NCI-H2196 (cell line): Measurements from ENCODE around the gene IFITM2.

Source experiments
- DNase-seq: peaks from one replicate; lab custom pipeline; 2025; ENCODE audit not compliant: unreplicated experiment; lab: John Stamatoyannopoulos, UW

The IFITM2 gene

DNA sequence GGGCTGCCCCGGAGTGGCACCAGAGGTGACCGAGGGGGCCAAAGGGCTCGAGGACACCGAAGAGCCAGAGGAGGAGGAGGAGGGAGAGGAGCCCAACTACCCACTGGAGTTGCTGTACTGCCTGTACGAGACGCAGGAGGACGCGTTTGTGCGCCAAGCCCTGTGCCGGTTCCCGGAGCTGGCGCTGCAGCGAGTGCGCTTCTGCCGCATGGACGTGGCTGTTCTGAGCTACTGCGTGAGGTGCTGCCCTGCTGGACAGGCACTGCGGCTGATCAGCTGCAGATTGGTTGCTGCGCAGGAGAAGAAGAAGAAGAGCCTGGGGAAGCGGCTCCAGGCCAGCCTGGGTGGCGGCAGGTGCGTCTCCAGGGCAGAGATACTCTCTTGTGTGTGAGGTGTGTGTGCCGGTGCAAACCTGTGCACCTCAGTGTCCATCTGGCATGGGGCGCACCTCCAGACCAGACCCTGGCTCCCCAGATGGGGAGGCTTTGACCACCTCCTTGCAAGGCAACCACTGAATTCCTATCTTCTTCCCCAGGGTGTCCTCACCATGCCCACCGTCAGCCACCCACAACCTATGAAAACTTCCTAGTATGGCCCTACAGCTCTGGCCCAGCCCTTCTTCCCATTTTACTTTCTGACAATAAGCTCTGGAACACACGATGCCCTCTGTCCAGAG is 26.0 kb upstream of the IFITM2 start:
- DNase-seq: no peak

DNA sequence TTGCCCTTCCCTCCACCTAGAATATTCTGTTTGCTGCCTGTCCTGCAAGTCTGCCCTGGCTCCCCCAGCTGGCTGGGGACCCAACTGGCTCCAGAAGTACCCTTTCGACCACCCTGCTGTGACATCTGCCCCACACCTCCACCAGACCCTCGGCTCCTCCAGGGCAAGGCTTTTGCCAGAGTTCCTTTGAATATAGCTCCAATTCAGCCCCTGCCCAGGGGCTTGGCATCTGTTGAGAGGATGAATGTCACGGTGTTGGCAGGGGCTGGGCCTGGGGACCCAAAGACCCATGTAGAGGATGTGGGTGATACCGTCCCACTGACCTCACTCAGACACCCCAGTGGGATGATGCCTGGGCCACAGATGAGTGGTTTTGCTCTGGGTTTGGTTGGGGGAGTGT is 25.4 kb upstream of the IFITM2 start:
- no peak for DNase-seq

DNA sequence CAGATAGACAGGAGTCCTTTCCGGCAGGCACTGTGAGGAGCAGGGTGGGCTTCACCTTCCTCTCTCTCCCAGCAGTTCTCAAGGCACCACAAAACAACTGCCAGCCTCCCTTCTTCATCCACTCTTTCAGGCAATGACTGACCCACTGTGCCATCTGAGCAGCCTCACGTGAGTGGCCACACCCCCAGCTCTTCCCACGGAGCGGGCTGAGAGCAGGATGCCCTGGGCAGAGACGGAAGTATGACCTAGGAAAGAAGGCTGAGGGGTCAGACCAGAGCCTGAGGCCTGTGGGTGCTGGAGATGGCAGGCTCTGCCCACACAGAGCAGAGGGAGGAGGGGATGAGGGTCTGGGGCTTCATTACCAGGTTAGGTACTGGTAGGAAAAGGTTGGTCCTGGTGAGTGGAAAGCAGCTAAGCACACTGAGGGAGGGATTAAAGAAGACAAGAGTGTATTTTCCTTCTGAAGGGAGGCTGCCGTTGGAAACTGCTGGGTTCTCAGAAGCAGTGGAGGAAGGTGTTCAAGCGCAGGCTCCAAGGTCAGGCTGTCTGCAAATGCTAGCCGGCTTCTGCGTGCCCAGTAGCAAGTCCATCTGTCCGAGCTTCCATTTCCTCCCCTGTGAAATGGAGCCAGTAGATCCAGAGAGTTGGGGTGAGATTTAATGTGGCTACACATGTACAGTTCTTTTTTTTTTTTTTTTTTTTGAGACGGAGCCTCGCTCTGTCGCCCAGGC is 24.8 kb upstream of the IFITM2 start:
- DNase-seq: no peak

DNA sequence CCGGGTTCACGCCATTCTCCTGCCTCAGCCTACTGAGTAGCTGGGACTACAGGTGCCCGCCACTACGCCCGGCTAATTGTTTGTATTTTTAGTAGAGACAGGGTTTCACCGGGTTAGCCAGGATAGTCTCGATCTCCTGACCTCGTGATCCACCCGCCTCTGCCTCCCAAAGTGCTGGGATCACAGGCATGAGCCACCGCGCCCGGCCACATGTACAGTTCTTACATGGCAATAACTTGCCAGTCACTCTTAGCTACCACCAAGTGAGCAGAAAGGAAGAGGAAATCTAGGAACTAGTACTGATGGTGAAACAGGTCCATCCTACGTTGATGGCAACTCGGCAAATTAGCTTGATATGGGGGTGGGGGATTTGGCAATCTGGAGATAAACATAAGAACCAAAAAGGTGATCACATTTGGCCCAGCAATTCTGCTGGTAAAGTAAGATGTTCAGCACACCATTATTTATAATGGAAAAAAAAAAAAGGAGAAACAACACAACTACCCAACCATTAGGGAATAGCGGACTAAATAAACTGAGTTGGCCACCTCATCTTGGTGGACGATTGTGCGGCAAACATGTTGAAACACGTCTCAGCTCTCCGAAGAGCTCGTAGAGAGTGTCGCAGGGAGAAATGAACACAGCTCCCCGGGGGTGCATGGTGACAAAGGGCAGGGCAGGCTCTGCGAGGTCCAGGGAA is 24.1 kb upstream of the IFITM2 start:
- no peak for DNase-seq

DNA sequence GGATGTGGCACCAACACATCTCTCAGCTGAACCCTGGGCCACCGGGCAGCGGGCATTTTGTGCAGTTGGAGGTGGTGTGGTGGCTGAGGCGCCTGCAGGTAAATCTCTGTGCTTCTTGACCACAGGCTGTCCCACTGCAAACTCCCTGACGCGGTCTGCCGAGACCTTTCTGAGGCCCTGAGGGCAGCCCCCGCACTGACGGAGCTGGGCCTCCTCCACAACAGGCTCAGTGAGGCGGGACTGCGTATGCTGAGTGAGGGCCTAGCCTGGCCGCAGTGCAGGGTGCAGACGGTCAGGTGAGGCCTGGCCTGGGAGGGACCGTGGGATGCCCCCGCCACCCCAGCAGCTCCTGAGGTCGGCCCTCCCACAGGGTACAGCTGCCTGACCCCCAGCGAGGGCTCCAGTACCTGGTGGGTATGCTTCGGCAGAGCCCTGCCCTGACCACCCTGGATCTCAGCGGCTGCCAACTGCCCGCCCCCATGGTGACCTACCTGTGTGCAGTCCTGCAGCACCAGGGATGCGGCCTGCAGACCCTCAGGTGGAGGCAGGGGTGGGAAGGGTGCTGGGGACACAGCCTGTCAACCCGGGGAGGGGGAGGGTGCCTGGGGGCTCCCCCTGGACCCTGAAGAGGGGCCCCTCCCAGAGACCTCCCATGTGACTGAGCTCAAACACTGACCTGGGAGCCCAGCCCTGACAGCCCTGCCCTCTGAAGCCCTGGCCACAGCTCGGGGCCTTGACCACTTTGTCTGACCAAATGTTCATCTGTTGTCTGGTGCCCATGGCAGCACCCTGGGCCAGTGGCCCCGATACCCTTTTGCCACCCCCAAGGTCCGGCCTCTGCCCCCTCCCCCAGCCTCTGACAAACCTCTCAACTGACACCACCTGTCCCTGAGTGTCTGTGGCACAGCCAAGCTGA is 23.3 kb upstream of the IFITM2 start:
- DNase-seq: no peak

DNA sequence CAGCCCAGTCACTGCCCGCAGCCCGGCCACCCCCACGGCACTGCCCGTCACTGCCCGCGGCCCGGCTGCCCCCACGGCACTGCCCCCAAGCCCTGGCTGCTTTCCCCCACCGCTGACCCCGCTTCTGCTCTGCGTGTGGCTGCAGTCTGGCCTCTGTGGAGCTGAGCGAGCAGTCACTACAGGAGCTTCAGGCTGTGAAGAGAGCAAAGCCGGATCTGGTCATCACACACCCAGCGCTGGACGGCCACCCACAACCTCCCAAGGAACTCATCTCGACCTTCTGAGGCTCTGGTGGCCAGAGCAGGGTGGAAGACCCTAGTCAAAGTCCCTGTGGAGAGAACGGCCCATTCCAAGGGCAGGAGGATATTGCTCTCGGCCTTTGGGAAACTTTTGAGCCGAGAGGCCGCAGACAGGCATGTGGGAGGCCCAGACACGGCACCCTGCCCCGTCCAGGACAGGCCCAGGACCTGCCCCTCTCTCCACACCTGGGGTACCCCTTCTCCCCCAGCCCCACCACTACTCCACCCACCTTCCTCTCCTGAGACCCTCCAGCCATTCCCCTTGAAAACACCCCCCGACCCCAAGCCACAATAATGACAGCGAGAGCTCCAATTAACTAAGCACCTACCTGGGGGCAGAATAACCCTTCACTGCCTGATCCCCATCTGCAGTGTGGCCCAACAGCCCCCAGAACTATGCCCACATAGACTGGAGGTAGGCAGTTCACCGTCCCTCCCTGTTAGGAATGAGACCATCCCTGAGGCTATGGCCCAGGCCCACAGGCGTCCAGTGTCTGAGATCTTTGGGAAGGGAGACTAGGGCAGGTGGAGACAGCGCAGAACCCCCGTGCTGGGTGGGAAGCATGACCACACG is 22.4 kb upstream of the IFITM2 start:
- no peak for DNase-seq

DNA sequence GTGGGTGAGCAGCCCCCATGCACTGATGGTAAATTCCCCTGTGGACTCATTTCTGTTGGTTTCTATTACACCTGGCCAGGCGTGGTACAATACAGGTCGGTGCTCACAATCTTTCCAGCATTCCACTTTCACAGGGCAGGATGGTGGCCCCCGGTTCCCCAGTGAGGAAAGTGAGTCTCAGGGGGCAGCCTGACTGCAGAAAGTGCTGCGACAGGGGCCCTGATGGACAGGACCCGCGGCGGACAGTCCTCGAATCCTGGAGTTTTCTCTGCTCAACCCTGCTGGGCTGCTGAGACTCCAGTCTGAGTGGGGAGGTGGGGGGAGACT is 21.8 kb upstream of the IFITM2 start:
- DNase-seq: no peak

DNA sequence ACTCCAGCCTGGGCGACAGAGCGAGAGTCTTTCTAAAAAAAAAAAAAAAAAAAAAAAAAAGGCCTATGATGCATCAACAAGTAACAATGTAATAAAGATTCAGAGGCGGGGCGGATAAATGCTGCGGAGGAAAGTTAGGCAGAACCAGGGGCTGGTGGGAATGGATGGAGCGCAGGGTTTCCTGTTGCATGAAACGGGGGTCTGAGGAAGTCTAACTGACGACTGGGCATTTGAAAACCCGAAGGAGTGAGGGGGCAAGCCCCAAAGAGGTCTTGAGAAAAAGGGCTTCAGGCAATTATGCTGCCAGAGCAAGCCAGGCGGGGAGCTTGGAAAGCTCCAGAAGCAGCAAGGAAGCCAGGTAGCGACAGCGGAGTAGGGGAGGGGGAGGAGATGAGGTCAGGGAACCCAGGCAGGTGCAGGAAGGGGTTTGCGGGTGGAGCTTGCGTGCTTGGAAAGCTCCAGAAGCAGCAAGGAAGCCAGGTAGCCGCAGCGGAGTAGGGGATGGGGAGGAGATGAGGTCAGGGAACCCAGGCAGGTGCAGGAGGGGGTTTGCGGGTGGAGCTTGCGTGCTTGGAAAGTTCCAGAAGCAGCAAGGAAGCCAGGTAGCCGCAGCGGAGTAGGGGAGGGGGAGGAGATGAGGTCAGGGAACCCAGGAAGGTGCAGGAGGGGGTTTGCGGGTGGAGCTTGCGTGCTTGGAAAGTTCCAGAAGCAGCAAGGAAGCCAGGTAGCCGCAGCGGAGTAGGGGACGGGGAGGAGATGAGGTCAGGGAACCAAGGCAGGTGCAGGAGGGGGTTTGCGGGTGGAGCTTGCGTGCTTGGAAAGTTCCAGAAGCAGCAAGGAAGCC is 20.4 kb upstream of the IFITM2 start:
- DNase-seq: peak; percentile 48

DNA sequence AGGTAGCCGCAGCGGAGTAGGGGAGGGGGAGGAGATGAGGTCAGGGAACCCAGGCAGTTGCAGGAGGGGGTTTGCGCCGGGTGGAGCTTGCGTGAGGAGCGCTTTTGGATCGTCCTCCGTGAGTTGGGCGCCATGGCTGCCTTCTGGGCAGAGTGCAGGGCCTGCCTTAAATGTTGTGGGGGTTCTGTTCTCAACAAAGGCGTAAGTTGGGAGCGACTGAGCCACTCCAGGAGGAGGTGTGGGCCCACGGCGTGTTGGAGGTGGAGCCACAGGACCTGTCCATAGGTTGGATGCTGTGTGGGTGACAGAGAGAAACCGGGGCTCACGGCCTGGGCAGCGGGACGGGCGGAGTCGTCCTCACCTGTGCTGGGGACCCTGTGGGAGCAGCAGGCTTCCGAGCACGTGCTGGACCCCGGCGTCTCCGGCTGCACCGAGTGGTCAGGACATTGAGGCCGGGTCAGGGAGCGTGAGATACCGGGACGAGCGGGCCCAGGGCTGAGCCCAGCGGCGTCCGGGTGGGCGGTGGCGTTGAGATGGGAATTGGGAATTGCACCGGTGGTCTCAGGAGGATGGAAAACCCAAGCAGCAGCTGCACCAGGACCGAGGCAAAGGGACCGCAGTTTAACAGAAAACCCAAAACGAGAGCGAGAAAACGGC is 19.7 kb upstream of the IFITM2 start:
- DNase-seq: no peak

DNA sequence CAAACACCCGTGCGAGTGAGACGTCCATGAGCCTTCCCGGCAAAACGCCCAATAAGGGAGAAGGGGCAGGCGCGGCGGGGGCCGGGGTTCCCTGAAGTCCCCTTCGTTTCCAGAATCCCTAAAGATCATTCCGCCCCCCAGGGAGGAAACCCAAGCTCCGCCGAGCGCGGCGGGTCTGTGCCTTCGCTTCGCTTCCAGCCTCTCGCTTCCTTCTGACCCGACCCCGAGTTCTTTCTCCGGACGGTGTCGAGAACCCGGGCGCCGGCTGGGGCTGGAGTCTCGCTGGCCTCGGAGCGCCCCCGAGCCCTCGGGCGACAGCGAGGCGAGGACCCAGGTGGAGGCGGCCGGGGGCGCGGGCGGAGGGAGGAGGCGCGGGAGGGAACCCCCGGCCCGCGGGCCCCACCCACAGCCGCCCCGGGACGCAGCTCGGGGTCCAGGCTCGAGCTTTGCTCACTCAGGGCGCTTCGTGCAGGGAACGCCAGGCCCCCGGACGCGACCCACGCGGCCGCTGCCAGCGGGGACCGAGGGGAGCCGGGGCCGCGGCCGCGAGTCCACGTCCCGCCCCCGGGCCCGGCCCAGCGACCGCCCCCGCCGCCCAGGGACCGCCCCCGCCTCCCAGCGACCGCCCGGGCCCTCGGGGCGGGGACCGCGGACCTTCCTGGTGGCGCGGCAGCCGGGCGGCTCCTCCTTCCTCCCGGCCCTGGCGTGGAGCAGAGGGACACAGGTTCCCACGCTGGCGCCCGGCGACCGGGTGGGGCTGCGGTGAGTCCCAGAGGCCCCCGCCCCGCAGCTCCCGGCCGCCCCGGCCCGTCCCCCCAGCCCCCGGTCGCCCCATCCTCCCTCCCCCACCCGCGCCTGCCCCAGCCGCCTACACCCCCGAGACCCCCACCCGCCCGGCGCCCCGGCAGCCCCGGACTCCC is 18.9 kb upstream of the IFITM2 start, which contains the start of gene PGGHG:
Gene PGGHG (plus strand): TSS at position 649 of the 920 bp plus-strand sequence. CDS start 691 bp downstream, outside the sequence.
- DNase-seq: peak; percentile 50

DNA sequence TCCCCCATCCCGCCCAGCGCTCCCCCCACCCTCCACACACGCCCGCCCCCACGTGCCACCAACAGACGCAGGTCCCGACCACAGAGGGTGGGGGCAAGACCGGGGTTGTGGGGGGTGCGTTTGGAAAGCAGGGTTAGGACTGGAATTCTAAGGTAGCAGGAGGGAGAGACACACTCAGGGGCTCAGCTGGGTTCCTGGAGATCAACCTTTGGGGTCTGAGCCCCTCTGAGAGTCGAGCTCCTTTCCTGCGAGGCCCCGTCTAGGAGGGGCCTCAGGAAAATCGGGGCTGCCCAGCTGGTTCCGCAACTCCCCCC is 18.3 kb upstream of the IFITM2 start:
- no peak for DNase-seq

DNA sequence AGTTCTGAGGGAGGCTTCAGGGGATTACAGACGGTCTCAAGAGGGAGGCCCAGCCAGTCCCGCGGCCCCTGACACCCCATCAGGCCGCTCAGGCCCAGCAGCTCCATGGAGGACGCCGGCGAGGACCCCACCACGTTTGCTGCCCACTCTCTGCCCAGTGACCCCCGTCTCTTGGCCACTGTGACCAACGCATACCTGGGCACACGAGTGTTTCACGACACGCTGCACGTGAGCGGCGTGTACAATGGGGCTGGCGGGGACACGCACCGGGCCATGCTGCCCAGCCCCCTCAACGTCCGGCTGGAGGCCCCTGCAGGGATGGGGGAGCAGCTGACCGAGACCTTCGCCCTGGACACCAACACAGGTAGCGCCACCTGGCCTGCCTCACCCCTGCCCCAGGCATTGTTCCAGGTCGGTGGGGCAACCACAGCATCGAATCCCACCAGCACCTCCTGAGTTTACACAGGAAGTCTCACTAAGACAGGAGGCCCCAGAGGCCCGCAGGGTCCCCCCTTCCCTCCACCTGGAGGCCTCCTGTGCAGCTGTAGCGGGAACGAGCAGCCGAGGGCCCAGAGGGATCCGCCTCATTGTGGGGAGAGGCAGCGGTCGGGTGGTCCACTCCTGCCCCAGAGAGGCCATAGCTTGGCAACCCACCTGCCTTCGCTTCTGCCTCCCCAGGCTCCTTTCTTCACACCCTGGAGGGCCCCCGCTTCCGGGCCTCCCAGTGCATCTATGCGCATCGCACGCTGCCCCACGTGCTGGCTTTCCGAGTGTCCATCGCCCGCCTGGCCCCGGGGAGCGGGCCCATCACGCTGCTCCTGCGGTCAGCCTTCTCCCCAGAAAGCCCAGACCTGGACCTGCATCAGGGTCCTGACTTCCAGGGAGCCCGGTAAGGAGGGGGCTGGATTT is 17.6 kb upstream of the IFITM2 start:
- DNase-seq: no peak

DNA sequence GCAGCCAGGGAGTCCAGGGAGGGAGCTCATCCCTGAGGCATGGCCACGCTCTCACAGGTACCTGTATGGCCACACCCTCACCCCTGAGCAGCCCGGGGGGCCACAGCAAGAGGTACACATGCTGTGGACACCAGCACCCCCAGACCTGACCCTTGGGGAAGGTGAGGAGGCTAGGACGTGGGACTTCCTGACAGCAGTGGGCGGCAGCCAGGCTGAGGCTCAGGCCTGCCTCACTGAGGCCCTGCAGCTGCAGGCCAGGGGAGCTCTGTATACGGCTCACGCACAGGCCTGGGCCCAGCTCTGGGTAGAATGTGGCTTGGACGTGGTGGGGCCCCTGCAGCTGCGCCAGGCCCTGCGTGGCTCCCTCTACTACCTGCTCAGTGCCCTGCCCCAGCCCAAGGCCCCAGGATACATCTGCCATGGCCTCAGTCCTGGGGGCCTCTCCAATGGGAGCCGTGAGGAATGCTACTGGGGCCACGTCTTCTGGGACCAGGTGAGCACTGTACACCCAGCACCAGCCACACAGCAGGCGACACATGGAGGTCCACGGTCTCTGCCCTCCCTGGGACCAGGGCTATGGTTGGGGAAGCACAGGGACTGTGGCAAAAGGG is 16.9 kb upstream of the IFITM2 start:
- DNase-seq: no peak

DNA sequence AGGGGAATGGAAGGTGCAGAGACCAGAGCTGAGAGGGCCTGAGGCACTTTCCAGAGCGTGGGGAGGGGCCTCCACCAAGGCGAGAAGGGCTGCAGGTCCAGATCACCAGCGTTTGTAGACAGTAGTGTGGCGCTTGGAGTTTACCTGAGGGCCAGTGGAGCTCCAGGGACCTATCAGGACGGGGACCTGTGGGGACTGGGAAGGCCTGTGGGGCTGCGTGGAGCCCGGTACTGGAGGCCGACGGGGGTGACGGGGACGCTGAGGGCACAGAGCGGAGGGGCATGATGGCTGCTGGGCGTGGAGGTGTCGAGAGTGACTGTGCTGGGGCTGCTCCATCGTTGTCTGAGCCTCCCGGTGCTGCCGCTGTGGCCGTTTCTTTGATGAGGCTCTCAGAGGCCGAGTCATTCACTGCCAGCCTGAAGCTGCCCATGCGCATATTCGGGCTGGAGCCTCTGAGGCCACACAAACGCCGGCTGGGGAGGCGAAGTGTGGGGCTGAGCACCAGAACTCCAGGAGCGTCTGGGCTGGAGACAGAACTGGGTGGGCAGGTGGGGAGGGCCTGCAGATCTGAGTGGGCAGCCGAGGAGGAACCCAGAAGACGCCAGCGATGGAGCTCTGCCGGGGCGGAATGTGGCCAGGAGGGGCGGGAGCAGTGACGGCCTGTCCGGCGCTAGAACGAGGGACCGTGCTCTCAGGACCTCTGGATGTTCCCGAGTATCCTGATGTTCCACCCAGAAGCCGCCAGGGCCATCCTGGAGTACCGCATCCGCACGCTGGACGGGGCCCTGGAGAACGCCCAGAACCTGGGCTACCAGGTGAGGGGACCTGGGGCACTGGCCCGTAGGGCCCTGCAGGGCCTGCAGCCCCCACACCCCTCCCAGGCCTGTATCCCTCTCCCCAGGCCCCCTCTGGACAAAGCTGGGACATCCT is 16.1 kb upstream of the IFITM2 start:
- no peak for DNase-seq
